HG03342 (cell line): ENCODE data around the gene USP17L19.
"Not testable (repeated sequence)": the region's sequence is repeated elsewhere in the genome, so short reads cannot be mapped to it uniquely, and the experiment has no call there.

Source experiments
- ATAC-seq: cut with Tn5 transposase; IDR thresholded peaks from one replicate; pipeline ENCODE4 v1.9.1; 2021; ENCODE audit warnings: mild to moderate bottlenecking, moderate library complexity; ENCODE audit not compliant: unreplicated experiment

The USP17L19 gene, protein sequence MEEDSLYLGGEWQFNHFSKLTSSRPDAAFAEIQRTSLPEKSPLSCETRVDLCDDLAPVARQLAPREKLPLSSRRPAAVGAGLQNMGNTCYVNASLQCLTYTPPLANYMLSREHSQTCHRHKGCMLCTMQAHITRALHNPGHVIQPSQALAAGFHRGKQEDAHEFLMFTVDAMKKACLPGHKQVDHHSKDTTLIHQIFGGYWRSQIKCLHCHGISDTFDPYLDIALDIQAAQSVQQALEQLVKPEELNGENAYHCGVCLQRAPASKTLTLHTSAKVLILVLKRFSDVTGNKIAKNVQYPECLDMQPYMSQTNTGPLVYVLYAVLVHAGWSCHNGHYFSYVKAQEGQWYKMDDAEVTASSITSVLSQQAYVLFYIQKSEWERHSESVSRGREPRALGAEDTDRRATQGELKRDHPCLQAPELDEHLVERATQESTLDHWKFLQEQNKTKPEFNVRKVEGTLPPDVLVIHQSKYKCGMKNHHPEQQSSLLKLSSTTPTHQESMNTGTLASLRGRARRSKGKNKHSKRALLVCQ

DNA sequence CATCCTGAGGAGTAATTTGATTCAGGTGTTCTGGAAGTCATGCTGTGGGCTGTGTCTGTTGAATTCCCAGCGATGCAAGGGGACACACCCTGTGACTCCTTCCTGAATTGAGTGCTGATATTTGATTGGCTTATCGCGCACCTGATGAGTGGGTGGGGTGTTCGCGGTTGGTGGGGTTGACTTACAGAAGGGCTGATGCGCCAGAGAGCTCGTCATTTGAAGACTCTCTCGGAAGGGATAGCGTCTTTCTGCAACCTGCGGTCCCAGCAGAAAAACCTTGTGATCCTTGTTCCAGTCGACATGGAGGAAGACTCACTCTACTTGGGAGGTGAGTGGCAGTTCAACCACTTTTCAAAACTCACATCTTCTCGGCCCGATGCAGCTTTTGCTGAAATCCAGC, at the start of gene USP17L19:
Gene USP17L19, plus strand, starts transcription at position 301 of the 400 bp plus-strand sequence. Its CDS starts 0 bp downstream, at position 301.
- not testable (repeated sequence) for ATAC-seq

DNA sequence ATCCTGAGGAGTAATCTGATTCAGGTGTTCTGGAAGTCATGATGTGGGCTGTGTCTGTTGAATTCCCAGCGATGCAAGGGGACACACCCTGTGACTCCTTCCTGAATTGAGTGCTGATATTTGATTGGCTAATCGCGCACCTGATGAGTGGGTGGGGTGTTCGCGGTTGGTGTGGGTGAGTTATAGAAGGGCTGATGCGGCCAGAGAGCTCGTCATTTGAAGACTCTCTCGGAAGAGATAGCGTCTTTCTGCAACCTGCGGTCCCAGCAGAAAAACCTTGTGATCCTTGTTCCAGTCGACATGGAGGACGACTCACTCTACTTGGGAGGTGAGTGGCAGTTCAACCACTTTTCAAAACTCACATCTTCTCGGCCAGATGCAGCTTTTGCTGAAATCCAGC, 42.8 kb upstream of the USP17L19 start, which contains the start of gene USP17L10:
Gene USP17L10, plus strand, starts transcription at position 301 of the 400 bp plus-strand sequence. Its CDS starts 0 bp downstream, at position 301.
- not testable (repeated sequence) for ATAC-seq

DNA sequence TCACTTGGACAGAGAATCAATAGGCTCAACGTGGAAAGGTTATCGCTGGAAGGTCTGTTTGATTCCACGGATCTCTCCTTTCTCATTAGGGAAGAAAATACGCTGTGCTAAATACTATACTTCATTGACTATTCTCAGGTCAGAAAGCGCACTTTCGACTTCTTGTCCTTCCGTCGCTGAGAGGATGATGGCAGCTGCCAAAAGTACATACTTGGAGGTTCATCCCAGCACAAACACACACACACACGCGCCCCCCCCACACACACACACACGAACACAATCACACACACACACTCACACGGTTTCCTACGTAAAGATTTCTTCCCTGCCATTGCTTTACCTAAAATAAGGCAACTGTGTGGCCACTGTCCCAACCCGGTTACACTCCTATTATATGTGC, 38.5 kb upstream of the USP17L19 start:
- ATAC-seq = not testable (repeated sequence)

DNA sequence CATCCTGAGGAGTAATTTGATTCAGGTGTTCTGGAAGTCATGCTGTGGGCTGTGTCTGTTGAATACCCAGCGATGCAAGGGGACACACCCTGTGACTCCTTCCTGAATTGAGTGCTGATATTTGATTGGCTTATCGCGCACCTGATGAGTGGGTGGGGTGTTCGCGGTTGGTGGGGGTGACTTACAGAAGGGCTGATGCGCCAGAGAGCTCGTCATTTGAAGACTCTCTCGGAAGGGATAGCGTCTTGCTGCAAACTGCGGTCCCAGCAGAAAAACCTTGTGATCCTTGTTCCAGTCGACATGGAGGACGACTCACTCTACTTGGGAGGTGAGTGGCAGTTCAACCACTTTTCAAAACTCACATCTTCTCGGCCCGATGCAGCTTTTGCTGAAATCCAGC, 38.1 kb upstream of the USP17L19 start, which contains the start of gene USP17L11:
Gene USP17L11, plus strand, starts transcription at position 301 of the 400 bp plus-strand sequence. Its CDS starts 0 bp downstream, at position 301.
- not testable (repeated sequence) for ATAC-seq

DNA sequence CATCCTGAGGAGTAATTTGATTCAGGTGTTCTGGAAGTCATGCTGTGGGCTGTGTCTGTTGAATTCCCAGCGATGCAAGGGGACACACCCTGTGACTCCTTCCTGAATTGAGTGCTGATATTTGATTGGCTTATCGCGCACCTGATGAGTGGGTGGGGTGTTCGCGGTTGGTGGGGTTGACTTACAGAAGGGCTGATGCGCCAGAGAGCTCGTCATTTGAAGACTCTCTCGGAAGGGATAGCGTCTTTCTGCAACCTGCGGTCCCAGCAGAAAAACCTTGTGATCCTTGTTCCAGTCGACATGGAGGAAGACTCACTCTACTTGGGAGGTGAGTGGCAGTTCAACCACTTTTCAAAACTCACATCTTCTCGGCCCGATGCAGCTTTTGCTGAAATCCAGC, 33.3 kb upstream of the USP17L19 start, which contains the start of gene USP17L12:
Gene USP17L12, plus strand, starts transcription at position 301 of the 400 bp plus-strand sequence. Its CDS starts 0 bp downstream, at position 301.
- ATAC-seq = not testable (repeated sequence)

DNA sequence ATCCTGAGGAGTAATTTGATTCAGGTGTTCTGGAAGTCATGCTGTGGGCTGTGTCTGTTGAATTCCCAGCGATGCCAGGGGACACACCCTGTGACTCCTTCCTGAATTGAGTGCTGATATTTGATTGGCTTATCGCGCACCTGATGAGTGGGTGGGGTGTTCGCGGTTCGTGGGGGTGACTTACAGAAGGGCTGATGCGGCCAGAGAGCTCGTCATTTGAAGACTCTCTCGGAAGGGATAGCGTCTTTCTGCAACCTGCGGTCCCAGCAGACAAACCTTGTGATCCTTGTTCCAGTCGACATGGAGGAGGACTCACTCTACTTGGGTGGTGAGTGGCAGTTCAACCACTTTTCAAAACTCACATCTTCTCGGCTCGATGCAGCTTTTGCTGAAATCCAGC, 28.6 kb upstream of the USP17L19 start, which contains the start of gene USP17L13:
Gene USP17L13, plus strand, starts transcription at position 301 of the 400 bp plus-strand sequence. Its CDS starts 0 bp downstream, at position 301.
- not testable (repeated sequence) for ATAC-seq

DNA sequence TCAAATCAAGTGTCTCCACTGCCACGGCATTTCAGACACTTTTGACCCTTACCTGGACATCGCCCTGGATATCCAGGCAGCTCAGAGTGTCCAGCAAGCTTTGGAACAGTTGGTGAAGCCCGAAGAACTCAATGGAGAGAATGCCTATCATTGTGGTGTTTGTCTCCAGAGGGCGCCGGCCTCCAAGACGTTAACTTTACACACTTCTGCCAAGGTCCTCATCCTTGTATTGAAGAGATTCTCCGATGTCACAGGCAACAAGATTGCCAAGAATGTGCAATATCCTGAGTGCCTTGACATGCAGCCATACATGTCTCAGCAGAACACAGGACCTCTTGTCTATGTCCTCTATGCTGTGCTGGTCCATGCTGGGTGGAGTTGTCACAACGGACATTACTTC, 22.9 kb upstream of the USP17L19 start:
- ATAC-seq = not testable (repeated sequence)

DNA sequence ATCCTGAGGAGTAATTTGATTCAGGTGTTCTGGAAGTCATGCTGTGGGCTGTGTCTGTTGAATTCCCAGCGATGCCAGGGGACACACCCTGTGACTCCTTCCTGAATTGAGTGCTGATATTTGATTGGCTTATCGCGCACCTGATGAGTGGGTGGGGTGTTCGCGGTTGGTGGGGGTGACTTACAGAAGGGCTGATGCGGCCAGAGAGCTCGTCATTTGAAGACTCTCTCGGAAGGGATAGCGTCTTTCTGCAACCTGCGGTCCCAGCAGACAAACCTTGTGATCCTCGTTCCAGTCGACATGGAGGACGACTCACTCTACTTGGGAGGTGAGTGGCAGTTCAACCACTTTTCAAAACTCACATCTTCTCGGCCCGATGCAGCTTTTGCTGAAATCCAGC, 19.1 kb upstream of the USP17L19 start, which contains the start of gene USP17L15:
Gene USP17L15, plus strand, starts transcription at position 301 of the 400 bp plus-strand sequence. Its CDS starts 0 bp downstream, at position 301.
- not testable (repeated sequence) for ATAC-seq

DNA sequence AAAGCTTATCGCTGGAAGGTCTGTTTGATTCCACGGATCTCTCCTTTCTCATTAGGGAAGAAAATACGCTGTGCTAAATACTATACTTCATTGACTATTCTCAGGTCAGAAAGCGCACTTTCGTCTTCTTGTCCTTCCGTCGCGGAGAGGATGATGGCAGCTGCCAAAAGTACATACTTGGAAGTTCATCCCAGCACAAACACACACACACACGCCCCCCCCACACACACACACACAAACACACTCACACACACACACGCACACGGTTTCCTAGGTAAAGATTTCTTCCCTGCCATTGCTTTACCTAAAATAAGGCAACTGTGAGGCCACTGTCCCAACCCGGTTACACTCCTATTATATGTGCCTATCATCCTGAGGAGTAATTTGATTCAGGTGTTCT, 14.7 kb upstream of the USP17L19 start:
- not testable (repeated sequence) for ATAC-seq

DNA sequence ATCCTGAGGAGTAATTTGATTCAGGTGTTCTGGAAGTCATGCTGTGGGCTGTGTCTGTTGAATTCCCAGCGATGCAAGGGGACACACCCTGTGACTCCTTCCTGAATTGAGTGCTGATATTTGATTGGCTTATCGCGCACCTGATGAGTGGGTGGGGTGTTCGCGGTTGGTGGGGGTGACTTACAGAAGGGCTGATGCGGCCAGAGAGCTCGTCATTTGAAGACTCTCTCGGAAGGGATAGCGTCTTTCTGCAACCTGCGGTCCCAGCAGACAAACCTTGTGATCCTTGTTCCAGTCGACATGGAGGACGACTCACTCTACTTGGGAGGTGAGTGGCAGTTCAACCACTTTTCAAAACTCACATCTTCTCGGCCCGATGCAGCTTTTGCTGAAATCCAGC, 9.6 kb upstream of the USP17L19 start, which contains the start of gene USP17L17:
Gene USP17L17, plus strand, starts transcription at position 301 of the 400 bp plus-strand sequence. Its CDS starts 0 bp downstream, at position 301.
- not testable (repeated sequence) for ATAC-seq

DNA sequence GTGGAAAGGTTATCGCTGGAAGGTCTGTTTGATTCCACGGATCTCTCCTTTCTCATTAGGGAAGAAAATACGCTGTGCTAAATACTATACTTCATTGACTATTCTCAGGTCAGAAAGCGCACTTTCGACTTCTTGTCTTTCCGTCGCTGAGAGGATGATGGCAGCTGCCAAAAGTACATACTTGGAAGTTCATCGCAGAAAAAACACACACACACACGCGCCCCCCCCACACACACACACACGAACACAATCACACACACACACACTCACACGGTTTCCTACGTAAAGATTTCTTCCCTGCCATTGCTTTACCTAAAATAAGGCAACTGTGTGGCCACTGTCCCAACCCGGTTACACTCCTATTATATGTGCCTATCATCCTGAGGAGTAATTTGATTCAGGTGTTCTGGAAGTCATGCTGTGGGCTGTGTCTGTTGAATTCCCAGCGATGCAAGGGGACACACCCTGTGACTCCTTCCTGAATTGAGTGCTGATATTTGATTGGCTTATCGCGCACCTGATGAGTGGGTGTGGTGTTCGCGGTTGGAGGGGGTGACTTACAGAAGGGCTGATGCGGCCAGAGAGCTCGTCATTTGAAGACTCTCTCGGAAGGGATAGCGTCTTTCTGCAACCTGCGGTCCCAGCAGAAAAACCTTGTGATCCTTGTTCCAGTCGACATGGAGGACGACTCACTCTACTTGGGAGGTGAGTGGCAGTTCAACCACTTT, 5.1 kb upstream of the USP17L19 start, which contains the start of gene USP17L18:
Gene USP17L18, plus strand, starts transcription at position 678 of the 728 bp plus-strand sequence. Its CDS starts 0 bp downstream, at position 678.
- ATAC-seq = not testable (repeated sequence)

DNA sequence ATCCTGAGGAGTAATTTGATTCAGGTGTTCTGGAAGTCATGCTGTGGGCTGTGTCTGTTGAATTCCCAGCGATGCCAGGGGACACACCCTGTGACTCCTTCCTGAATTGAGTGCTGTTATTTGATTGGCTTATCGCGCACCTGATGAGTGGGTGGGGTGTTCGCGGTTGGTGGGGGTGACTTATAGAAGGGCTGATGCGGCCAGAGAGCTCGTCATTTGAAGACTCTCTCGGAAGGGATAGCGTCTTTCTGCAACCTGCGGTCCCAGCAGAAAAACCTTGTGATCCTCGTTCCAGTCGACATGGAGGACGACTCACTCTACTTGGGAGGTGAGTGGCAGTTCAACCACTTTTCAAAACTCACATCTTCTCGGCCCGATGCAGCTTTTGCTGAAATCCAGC, 4.6 kb downstream of the USP17L19 start, which contains the start of gene USP17L20:
Gene USP17L20, plus strand, starts transcription at position 301 of the 400 bp plus-strand sequence. Its CDS starts 0 bp downstream, at position 301.
- not testable (repeated sequence) for ATAC-seq

DNA sequence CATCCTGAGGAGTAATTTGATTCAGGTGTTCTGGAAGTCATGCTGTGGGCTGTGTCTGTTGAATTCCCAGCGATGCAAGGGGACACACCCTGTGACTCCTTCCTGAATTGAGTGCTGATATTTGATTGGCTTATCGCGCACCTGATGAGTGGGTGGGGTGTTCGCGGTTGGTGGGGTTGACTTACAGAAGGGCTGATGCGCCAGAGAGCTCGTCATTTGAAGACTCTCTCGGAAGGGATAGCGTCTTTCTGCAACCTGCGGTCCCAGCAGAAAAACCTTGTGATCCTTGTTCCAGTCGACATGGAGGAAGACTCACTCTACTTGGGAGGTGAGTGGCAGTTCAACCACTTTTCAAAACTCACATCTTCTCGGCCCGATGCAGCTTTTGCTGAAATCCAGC, 9.4 kb downstream of the USP17L19 start, which contains the start of gene USP17L21:
Gene USP17L21, plus strand, starts transcription at position 301 of the 400 bp plus-strand sequence. Its CDS starts 0 bp downstream, at position 301.
- not testable (repeated sequence) for ATAC-seq

DNA sequence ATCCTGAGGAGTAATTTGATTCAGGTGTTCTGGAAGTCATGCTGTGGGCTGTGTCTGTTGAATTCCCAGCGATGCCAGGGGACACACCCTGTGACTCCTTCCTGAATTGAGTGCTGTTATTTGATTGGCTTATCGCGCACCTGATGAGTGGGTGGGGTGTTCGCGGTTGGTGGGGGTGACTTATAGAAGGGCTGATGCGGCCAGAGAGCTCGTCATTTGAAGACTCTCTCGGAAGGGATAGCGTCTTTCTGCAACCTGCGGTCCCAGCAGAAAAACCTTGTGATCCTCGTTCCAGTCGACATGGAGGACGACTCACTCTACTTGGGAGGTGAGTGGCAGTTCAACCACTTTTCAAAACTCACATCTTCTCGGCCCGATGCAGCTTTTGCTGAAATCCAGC, 14.1 kb downstream of the USP17L19 start, which contains the start of gene USP17L22:
Gene USP17L22, plus strand, starts transcription at position 301 of the 400 bp plus-strand sequence. Its CDS starts 0 bp downstream, at position 301.
- not testable (repeated sequence) for ATAC-seq

DNA sequence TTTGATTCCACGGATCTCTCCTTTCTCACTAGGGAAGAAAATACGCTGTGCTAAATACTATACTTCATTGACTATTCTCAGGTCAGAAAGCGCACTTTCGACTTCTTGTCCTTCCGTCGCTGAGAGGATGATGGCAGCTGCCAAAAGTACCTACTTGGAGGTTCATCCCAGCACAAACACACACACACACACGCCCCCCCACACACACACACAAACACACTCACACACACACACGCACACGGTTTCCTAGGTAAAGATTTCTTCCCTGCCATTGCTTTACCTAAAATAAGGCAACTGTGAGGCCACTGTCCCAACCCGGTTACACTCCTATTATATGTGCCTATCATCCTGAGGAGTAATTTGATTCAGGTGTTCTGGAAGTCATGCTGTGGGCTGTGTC, 18.5 kb downstream of the USP17L19 start:
- not testable (repeated sequence) for ATAC-seq
